HG03378 (cell line): ENCODE data around the gene LMO4.

Source experiments
- ATAC-seq: cut with Tn5 transposase; IDR thresholded peaks from one replicate; pipeline ENCODE4 v1.9.1; 2021; ENCODE audit warnings: mild to moderate bottlenecking, moderate library complexity; ENCODE audit not compliant: unreplicated experiment

Gene LMO4

GRCh38 chr1:87327376-87328271, 1.1 kb upstream of the LMO4 start:
- ATAC-seq: no peak

- ATAC-seq: no peak
These were observed 408 bp downstream of the LMO4 start for GRCh38 chr1:87329051-87329525.

- ATAC-seq: no peak
These were observed 911 bp downstream of the LMO4 start for GRCh38 chr1:87329526-87330056.

GRCh38 chr1:87330057-87330884, 1.6 kb downstream of the LMO4 start:
- ATAC-seq: no peak

- no peak for ATAC-seq
These were observed 2.2 kb downstream of the LMO4 start for GRCh38 chr1:87330885-87331364.

GRCh38 chr1:87331365-87332241, 2.9 kb downstream of the LMO4 start:
- no peak for ATAC-seq

GRCh38 chr1:87333692-87334347, 5.1 kb downstream of the LMO4 start:
- peak; percentile 50 for ATAC-seq

GRCh38 chr1:87334351-87335174, 5.9 kb downstream of the LMO4 start:
- no peak for ATAC-seq

GRCh38 chr1:87335175-87335884, 6.7 kb downstream of the LMO4 start:
- no peak for ATAC-seq

- ATAC-seq: no peak
These were observed 8.0 kb downstream of the LMO4 start for GRCh38 chr1:87336623-87337067.

GRCh38 chr1:87337606-87338005, 8.9 kb downstream of the LMO4 start:
- ATAC-seq: no peak

GRCh38 chr1:87338566-87338965, 9.9 kb downstream of the LMO4 start:
- ATAC-seq: no peak

GRCh38 chr1:87344231-87344630, 15.6 kb downstream of the LMO4 start:
- ATAC-seq: no peak

GRCh38 chr1:87346130-87346814, 17.6 kb downstream of the LMO4 start:
- no peak for ATAC-seq

GRCh38 chr1:87348341-87349019, 19.8 kb downstream of the LMO4 start:
- ATAC-seq: no peak

- no peak for ATAC-seq
These were observed 20.4 kb downstream of the LMO4 start for GRCh38 chr1:87349036-87349435.

- ATAC-seq: no peak
These were observed 27.2 kb downstream of the LMO4 start for GRCh38 chr1:87355894-87356293.
